ENCODE data around the gene CD69.

- TF ChIP-seq EZH2 (IDR thresholded peaks at IDR 0.05; ENCODE audit: insufficient read depth, poor library complexity, severe bottlenecking) = no peak
- TF ChIP-seq EZH2phosphoT487 (IDR thresholded peaks at IDR 0.05; ENCODE audit: insufficient read depth, low read depth) = no peak
Measured at GRCh38 chr12:9711664-9712063, 49.0 kb downstream of the CD69 start.

Data from GM23248 (cell line).